ENCODE results near the gene KRTAP5-8. TPM values are rescaled to one million over a fixed set of nuclear protein-coding genes. Genes with fewer than 3 reads are reported as not detected.

The KRTAP5-8 gene
- total RNA-seq, 1 experiment from 2014 or later = not detected

DNA sequence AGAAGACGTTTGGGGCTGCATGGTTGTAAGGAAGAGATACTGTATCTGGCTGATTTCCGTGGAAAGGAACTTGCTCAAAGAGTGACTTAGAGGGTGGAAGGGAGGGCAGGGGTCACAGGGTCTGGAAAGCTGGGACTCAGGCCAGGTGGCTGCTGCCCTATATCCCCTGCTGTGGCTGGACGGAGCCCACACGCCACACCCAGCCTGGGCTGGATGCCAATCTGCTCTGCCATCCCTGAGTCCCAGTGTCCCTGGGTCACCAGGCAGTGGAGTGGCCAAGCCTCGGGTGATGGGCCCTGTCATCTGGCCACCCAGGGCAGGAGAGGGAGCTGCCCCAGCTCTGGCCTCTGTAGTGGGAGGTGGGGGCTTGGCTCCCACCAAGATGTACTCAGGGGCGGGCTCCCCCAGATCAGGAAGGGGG, 37.2 kb upstream of the KRTAP5-8 start:
- Histone ChIP-seq H4K20me1 (ENCODE audit: insufficient read depth) (no peaks in the 10 kb centered on the region), H3K4me1 (replicated peaks; ENCODE audit: insufficient read depth) (peaks cover 38% of the 10 kb centered on the region), H3K27me3 (ENCODE audit: insufficient read depth, low read depth) (no peaks in the 10 kb centered on the region), H2AFZ (no peak overlapping the region), H3K27ac (no peak overlapping the region), H3K9me2 (ENCODE audit: insufficient read depth) (no peaks in the 10 kb centered on the region), H3F3A (ENCODE audit: insufficient read depth, low read depth) (peaks cover 6% of the 10 kb centered on the region; the same call in 1 of the 2 replicates), H3K4me2 (peak overlapping the region; percentile 45; the same call in 1 of the 2 replicates), H3K9me3 (ENCODE audit: insufficient read depth, low read depth) (no peaks in the 10 kb centered on the region), H3K36me3 (ENCODE audit: low read depth) (peaks cover 44% of the 10 kb centered on the region), H3K4me3 (no peak overlapping the region), H3K79me2 (ENCODE audit: low read depth) (no peaks in the 10 kb centered on the region)
- TF ChIP-seq, protein P1, sequence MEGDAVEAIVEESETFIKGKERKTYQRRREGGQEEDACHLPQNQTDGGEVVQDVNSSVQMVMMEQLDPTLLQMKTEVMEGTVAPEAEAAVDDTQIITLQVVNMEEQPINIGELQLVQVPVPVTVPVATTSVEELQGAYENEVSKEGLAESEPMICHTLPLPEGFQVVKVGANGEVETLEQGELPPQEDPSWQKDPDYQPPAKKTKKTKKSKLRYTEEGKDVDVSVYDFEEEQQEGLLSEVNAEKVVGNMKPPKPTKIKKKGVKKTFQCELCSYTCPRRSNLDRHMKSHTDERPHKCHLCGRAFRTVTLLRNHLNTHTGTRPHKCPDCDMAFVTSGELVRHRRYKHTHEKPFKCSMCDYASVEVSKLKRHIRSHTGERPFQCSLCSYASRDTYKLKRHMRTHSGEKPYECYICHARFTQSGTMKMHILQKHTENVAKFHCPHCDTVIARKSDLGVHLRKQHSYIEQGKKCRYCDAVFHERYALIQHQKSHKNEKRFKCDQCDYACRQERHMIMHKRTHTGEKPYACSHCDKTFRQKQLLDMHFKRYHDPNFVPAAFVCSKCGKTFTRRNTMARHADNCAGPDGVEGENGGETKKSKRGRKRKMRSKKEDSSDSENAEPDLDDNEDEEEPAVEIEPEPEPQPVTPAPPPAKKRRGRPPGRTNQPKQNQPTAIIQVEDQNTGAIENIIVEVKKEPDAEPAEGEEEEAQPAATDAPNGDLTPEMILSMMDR (conservative IDR thresholded peaks at IDR 0.05) = no peak
- no peak for TF ChIP-seq EZH2 (IDR thresholded peaks at IDR 0.05; ENCODE audit: low read depth)
- BruUV-seq (replicated peaks) = no TSS peak
- ChIA-PET CTCF (no interaction called here), POLR2A (ENCODE audit: unreplicated experiment) (no interaction called here)
- intact Hi-C loops (cut with micrococcal nuclease; ENCODE audit: unreplicated experiment) = loop anchor here (2.0 kb wide), 1 partner anchor 20 kb away; no protein-coding TSS in a partner anchor
- peak; percentile 67 to 87 for DNase-seq

DNA sequence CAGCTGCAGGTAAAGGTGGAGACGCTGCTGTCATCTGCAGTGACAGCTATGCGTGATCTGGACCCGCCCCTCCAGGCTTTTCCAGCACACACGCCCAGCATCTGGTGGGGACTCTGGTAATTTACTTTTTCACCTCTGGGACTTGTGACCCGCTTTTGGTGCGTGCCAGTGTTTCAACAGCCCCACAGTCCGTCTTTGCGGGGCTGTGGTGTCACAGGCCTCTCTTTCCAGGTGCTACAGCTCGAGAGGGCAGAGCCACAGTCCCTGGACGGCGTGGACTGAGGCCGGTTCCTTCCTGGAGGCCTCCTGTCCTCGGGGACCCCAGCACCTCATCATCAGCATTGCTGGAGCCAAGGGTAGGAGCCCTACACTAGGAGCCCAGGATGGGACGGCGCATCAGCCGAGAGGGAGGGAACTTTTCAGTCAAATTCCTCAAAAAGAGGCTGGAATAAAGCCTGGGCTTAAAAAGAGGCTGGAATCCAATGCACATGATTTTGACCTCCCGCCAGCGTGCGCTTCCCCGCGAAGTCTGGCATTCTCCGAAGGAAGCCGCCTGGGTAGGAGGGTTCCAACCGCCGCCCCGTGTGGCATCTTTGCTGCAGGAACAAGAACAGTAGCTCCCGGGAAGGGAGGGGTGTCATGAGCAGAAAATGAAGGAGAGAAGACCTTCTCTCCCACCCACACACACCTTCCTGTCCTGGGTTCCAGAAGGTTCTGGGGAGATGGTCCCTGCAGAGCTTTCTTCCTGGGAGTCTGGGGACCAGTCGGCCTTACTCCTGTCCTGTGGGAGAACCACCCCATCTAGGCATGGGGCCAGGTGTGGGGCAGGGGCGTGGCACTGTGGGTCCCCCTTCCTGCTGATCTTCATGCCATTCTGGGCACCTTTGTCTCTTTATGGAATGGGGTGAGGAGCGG, 36.5 kb upstream of the KRTAP5-8 start:
- Histone ChIP-seq H3K27me3 (ENCODE audit: insufficient read depth, low read depth) (no peaks in the 10 kb centered on the region), H3K9me3 (ENCODE audit: insufficient read depth, low read depth) (no peaks in the 10 kb centered on the region), H3K9me2 (ENCODE audit: insufficient read depth) (no peaks in the 10 kb centered on the region), H3K27ac (no peak overlapping the region), H3F3A (ENCODE audit: insufficient read depth, low read depth) (peaks cover 6% of the 10 kb centered on the region; the same call in 1 of the 2 replicates), H2AFZ (no peak overlapping the region), H3K4me1 (replicated peaks; ENCODE audit: insufficient read depth) (peaks cover 38% of the 10 kb centered on the region), H3K79me2 (ENCODE audit: low read depth) (no peaks in the 10 kb centered on the region), H4K20me1 (ENCODE audit: insufficient read depth) (no peaks in the 10 kb centered on the region), H3K4me2 (no peak overlapping the region), H3K36me3 (ENCODE audit: low read depth) (peaks cover 37% of the 10 kb centered on the region), H3K4me3 (no peak overlapping the region)
- TF ChIP-seq, protein P1 (conservative IDR thresholded peaks at IDR 0.05) = no peak
- no peak for TF ChIP-seq EZH2 (IDR thresholded peaks at IDR 0.05; ENCODE audit: low read depth)
- CTCF ChIA-PET = no interaction called here
- intact Hi-C loops (cut with micrococcal nuclease; ENCODE audit: unreplicated experiment) = loop anchor here (2.0 kb wide), 1 partner anchor 21 kb away; no protein-coding TSS in a partner anchor
- no TSS peak for BruUV-seq (replicated peaks)
- peak in 1 of 2 experiments; percentile 31 for DNase-seq
- POLR2A ChIA-PET (ENCODE audit: unreplicated experiment) = no interaction called here

DNA sequence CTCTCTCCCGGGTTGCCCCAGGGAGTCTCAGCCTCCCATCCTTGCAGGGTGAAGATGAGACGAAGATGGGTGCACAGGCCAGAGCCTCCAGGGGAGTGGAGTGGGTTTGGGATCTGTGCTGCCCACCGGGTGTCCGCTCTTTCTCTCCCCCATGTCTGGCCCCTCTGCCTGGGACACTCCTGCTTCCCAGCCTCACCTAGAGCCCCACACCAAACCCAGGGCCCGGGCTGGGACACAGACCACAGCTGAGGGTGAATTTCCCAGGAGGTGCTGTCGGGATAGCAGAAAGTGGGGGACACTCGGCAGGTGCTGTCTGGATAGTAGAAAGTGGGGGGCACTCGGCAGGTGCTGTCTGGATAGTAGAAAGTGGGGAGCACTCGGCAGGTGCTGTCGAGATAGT, 35.8 kb upstream of the KRTAP5-8 start:
- H2AFZ ChIP-seq = no peak overlapping the region
- intact Hi-C loops (cut with micrococcal nuclease; ENCODE audit: unreplicated experiment) = no loop called here
- no TSS peak for BruUV-seq (replicated peaks)
- no peaks in the 10 kb centered on the region for H3K79me2 ChIP-seq (ENCODE audit: low read depth)
- no peaks in the 10 kb centered on the region for H3K27me3 ChIP-seq (ENCODE audit: insufficient read depth, low read depth)
- H3K9me2 ChIP-seq (ENCODE audit: insufficient read depth) = no peaks in the 10 kb centered on the region
- peak in 1 of 2 experiments; percentile 5 for DNase-seq
- H3K36me3 ChIP-seq (ENCODE audit: low read depth) = peaks cover 31% of the 10 kb centered on the region
- H3K4me1 ChIP-seq (replicated peaks; ENCODE audit: insufficient read depth) = peaks cover 38% of the 10 kb centered on the region
- POLR2A ChIA-PET (ENCODE audit: unreplicated experiment) = no interaction called here
- no peak for TF ChIP-seq EZH2 (IDR thresholded peaks at IDR 0.05; ENCODE audit: low read depth)
- no peak overlapping the region for H3K27ac ChIP-seq
- H3K9me3 ChIP-seq (ENCODE audit: insufficient read depth, low read depth) = no peaks in the 10 kb centered on the region
- H3K4me2 ChIP-seq = no peak overlapping the region
- H3F3A ChIP-seq (ENCODE audit: insufficient read depth, low read depth) = peaks cover 6% of the 10 kb centered on the region; the same call in 1 of the 2 replicates
- H4K20me1 ChIP-seq (ENCODE audit: insufficient read depth) = no peaks in the 10 kb centered on the region
- CTCF ChIA-PET = no interaction called here
- no peak overlapping the region for H3K4me3 ChIP-seq

Data from PC-9 (cell line).